CD4-positive, alpha-beta T cell treated with Interleukin-1 beta for 1 hour (primary cell): ENCODE results near the gene LIN28B.

ENCODE experiments used
- DNase-seq, 2 donors: peaks; one replicate each; pipeline ENCODE4 v3.0.0-alpha.2; 2020 to 2022

LIN28B gene

DNA sequence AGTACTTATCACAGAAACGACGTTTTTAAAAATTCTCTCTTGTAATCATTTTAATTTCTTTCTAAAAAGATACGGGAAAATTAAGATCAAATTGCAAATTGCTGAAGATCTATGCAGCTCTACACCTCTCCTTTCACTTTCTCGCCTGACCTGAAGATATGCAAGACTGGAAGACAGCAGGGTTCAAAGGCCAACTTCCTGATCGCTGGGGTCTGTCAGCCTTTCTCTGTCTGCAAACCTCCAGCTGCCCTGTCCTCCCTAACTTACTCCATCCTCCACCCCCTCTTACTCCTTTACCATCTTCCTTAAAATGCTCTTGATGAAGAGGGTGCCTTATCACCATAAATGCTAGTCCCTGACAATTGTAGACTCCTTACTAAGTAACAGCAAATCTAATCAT lies 159.2 kb downstream of the LIN28B start:
- DNase-seq = no peak

DNA sequence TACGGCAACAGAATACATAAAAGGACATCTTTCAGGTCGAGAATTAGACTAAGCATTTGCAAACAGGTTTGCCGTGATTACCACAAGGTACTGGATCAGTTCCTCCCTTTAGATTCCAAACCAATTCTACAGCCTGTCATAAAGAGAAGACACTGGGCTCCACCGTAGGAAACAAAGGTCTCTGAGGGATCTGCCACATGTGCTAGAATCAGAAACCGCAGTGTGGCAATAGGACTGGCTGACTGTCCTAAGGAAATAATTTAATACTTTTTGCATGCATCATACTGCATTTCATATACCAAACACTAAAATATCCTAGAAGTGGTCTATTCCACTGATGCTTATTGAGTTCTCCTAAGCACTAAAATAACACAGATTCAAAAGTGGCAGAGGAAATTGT lies 163.7 kb downstream of the LIN28B start:
- DNase-seq = no peak

DNA sequence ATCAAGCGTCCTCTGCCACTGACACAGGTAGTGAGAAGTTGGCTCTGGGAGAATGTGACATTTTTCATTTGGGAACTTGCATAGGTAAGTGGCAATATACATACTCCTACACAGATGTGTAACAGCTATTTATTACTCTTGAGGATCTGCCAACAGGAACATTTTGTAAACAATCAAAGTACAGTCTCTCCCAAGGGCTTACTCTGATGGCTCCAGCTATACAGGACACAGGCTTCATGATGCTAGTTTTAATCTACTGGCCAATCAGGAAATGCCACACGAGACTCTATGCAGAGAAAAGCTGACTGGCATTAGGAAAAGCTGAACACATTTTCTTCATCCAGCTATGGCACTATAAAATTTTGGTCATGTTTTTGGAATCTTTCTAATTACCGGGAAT lies 165.1 kb downstream of the LIN28B start:
- no peak for DNase-seq

DNA sequence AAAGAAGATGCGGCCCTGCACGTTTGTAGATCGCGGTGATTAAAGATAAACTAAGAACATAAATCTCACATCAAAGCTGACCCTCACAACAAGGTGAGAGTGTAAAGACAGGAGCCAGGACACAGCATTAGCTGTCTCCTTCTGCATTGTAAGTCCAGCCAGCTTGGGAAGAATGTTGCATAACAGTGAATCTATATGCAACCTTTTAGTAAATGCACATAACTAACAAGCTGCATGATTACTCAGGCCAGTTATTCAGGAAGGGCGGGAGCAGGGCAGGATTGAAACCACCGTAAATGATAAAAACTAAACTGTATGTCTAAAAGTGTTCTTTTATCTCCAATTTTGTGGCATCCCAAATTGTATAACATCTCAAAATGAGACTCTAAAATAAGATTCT lies 165.8 kb downstream of the LIN28B start:
- no peak for DNase-seq
